MM.1S (cell line): ENCODE data around the gene TP53TG5.

ENCODE experiments used
- DNase-seq: peaks from one replicate; pipeline ENCODE4 v3.0.0-alpha.2; 2015
- H2AFZ ChIP-seq: fragments of 300-600 bp; sonication (generic); 2 replicates; pipeline ENCODE4 v1.6.0; 2016; ENCODE audit warnings: antibody characterized with exemption, low read length
- H3F3A ChIP-seq: fragments of 300-600 bp; sonication (generic); 2 replicates; pipeline ENCODE4 v1.6.1; 2016; ENCODE audit warnings: mild to moderate bottlenecking, antibody characterized with exemption, low read length, moderate library complexity, mixed read lengths; ENCODE audit not compliant: insufficient read depth
- H3K27ac ChIP-seq: fragments of 300-600 bp; sonication (generic); 2 replicates; pipeline ENCODE4 v1.5.1; 2016; ENCODE audit warnings: mild to moderate bottlenecking, low read length
- H3K27me3 ChIP-seq: fragments of 300-600 bp; sonication (generic); replicated peaks from 2 replicates; pipeline ENCODE4 v1.6.0; 2016; ENCODE audit warnings: low read length; ENCODE audit not compliant: insufficient read depth
- H3K36me3 ChIP-seq: fragments of 300-600 bp; sonication (generic); replicated peaks from 2 replicates; pipeline ENCODE4 v1.6.1; 2016; ENCODE audit warnings: mild to moderate bottlenecking, low read length, mixed read lengths; ENCODE audit not compliant: insufficient read depth
- H3K4me1 ChIP-seq: fragments of 300-600 bp; sonication (generic); 2 replicates; pipeline ENCODE4 v1.6.1; 2016; ENCODE audit warnings: low read length, mixed read lengths
- H3K4me2 ChIP-seq: fragments of 300-600 bp; sonication (generic); 2 replicates; pipeline ENCODE4 v1.6.0; 2016; ENCODE audit warnings: low read depth, low read length
- H3K4me3 ChIP-seq: fragments of 300-600 bp; sonication (generic); 2 replicates; pipeline ENCODE4 v1.5.1; 2016; ENCODE audit warnings: low read length, mixed read lengths
- H3K79me2 ChIP-seq: fragments of 300-600 bp; sonication (generic); 2 replicates; pipeline ENCODE4 v1.6.1; 2016; ENCODE audit warnings: mixed run types, low read length, mixed read lengths
- H3K9ac ChIP-seq: fragments of 300-600 bp; sonication (generic); 2 replicates; pipeline ENCODE4 v1.6.1; 2016; ENCODE audit warnings: low read length, mixed read lengths
- H3K9me2 ChIP-seq: fragments of 300-600 bp; sonication (generic); replicated peaks from 2 replicates; pipeline ENCODE4 v1.6.1; 2016; ENCODE audit warnings: mild to moderate bottlenecking, low read length, mixed read lengths; ENCODE audit not compliant: insufficient read depth
- H3K9me3 ChIP-seq: fragments of 300-600 bp; sonication (generic); replicated peaks from 2 replicates; pipeline ENCODE4 v1.6.1; 2016; ENCODE audit warnings: mild to moderate bottlenecking, low read length, mixed read lengths; ENCODE audit not compliant: insufficient read depth
- H4K20me1 ChIP-seq: fragments of 300-600 bp; sonication (generic); 2 replicates; pipeline ENCODE4 v1.6.1; 2016; ENCODE audit warnings: mild to moderate bottlenecking, low read length, moderate library complexity, mixed read lengths; ENCODE audit not compliant: insufficient read depth
- EZH2 ChIP-seq: fragments of 300-600 bp; sonication (generic); optimal IDR thresholded peaks from 2 replicates; pipeline ENCODE3; 2017; ENCODE audit warnings: low read depth, mild to moderate bottlenecking, antibody characterized with exemption, low read length, mixed read lengths
- EZH2phosphoT487 ChIP-seq: fragments of 300-600 bp; sonication (generic); IDR thresholded peaks from 2 replicates; pipeline ENCODE4 v1.6.1; 2018; ENCODE audit warnings: antibody characterized with exemption, low read length
- TF ChIP-seq, protein P1 (sequence below): fragments of 300-600 bp; sonication (generic); IDR thresholded peaks from 2 replicates; pipeline ENCODE4 v1.5.1; 2016; ENCODE audit warnings: antibody characterized with exemption, low read length, mixed read lengths

TP53TG5 gene

DNA sequence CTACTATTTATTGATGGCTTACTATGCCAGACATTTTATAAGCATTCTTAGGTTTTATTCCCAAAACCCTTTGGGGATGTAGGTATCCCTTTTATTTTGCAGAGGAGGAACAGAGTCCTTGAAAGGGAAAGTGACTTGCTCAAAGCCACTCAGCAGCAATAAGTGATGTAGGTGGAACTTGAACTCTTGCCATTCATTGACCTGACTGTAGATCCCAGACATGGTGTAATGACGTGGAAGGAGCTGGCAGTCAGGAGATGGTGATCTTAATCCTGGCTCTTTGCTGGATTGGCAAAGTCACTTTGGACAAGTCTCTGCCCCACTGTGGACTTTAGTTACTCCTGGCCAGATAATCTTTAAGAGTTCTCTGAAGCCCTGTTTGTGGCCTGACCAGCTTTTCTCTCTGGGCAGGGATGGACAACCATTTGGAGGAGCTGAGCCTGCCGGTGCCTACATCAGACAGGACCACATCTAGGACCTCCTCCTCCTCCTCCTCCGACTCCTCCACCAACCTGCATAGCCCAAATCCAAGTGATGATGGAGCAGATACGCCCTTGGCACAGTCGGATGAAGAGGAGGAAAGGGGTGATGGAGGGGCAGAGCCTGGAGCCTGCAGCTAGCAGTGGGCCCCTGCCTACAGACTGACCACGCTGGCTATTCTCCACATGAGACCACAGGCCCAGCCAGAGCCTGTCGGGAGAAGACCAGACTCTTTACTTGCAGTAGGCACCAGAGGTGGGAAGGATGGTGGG lies 31.6 kb upstream of the TP53TG5 start:
- Histone ChIP-seq H3K4me1 (no peaks in the 10 kb centered on the region), H3F3A (no peaks in the 10 kb centered on the region), H3K9me3 (no peaks in the 10 kb centered on the region), H2AFZ (no peak overlapping the region), H3K9me2 (no peaks in the 10 kb centered on the region), H3K4me2 (no peak overlapping the region), H3K79me2 (no peaks in the 10 kb centered on the region), H4K20me1 (no peaks in the 10 kb centered on the region), H3K4me3 (no peak overlapping the region), H3K27me3 (peaks cover 9% of the 10 kb centered on the region), H3K27ac (no peak overlapping the region), H3K36me3 (no peaks in the 10 kb centered on the region), H3K9ac (no peak overlapping the region)
- DNase-seq, result no peak
- TF ChIP-seq EZH2phosphoT487 (no peak), EZH2 (no peak)
- TF ChIP-seq, protein P1, sequence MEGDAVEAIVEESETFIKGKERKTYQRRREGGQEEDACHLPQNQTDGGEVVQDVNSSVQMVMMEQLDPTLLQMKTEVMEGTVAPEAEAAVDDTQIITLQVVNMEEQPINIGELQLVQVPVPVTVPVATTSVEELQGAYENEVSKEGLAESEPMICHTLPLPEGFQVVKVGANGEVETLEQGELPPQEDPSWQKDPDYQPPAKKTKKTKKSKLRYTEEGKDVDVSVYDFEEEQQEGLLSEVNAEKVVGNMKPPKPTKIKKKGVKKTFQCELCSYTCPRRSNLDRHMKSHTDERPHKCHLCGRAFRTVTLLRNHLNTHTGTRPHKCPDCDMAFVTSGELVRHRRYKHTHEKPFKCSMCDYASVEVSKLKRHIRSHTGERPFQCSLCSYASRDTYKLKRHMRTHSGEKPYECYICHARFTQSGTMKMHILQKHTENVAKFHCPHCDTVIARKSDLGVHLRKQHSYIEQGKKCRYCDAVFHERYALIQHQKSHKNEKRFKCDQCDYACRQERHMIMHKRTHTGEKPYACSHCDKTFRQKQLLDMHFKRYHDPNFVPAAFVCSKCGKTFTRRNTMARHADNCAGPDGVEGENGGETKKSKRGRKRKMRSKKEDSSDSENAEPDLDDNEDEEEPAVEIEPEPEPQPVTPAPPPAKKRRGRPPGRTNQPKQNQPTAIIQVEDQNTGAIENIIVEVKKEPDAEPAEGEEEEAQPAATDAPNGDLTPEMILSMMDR, result no peak

DNA sequence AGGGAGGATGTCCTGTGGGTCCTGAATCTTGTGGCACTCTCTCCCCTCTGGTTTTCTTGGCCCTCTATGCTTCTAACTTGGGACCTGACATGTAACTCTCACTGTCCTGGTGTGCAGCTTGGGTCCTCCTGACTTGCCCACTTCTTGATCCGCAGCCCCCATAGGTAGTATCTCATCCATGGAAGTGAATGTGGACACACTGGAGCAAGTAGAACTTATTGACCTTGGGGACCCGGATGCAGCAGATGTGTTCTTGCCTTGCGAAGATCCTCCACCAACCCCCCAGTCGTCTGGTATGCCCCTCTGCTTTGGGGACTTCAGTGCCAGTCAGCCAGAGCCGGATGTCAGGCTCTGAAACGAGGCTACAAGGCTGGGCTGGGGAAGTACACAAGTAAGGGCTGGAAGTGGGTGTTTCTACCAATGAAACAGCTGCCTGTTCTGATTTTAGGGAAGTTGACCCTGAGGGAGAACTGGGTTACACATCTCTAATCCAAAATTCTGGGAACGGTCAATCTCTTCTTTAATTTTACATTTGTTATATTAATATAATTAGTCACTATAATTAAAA lies 30.6 kb upstream of the TP53TG5 start:
- no peak overlapping the region for H3K4me2 ChIP-seq

DNA sequence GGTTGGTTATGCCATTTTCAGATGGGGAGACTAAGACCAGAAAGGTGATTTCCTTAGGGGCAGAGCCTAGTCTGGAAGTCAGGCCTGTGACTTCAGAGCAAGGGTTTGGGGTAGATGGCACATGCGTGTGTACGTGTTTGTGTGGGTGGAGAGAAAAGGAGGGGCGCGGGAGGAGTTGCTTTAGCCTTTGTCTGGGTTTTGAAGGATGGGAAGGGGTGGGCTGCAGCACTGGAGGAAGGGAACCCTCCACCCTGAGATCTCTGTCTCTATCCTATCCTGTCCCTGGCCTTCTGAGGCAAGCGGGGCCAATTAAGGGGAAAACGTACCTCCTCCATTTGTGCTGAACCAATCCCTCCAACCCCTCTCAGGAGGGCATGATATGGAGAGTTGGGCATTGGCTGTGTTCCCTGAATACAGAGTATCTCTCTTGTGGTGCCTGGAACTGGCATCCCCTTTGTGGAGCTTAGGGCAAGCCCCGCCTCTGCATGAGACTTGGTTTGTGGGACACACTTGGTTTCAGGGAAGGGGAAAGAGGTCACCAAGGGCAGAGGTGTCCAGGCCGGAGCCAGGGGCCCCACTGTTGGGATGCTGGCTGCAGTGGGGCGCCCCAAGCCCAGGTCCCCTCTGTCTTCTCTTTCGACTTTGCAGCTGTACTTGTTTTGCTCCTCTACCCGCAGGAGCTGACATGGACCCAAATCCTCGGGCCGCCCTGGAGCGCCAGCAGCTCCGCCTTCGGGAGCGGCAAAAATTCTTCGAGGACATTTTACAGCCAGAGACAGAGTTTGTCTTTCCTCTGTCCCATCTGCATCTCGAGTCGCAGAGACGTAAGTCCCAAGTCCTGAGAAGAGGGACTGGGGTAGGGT lies 29.9 kb upstream of the TP53TG5 start, which contains the start of gene DBNDD2:
Gene DBNDD2 (plus strand): TSS at position 507 of the 863 bp plus-strand sequence. CDS start 179 bp downstream, at position 686.
- Histone ChIP-seq H3K27ac (no peak within 1 kb of the TSS), H3K9me3 (no peaks in the 10 kb centered on the region), H3K36me3 (no peaks in the 10 kb centered on the region), H3F3A (no peaks in the 10 kb centered on the region), H3K27me3 (peaks cover 9% of the 10 kb centered on the region), H3K4me1 (no peaks in the 10 kb centered on the region), H2AFZ (no peak within 1 kb of the TSS), H3K9ac (no peak within 1 kb of the TSS), H3K4me2 (no peak within 1 kb of the TSS), H3K9me2 (no peaks in the 10 kb centered on the region), H3K4me3 (no peak within 1 kb of the TSS), H4K20me1 (no peaks in the 10 kb centered on the region), H3K79me2 (no peaks in the 10 kb centered on the region)
- no peak for DNase-seq
- TF ChIP-seq EZH2phosphoT487, result no peak
- TF ChIP-seq, protein P1, result no peak
- no peak for TF ChIP-seq EZH2

More for the DNA sequence above, 30.6 kb upstream of the TP53TG5 start:
- peaks cover 9% of the 10 kb centered on the region for H3K27me3 ChIP-seq
- H3K79me2 ChIP-seq, result no peaks in the 10 kb centered on the region
- TF ChIP-seq, protein P1, result no peak
- no peak for TF ChIP-seq EZH2phosphoT487
- H3F3A ChIP-seq, result no peaks in the 10 kb centered on the region
- no peaks in the 10 kb centered on the region for H3K36me3 ChIP-seq
- no peak overlapping the region for H3K27ac ChIP-seq
- no peak overlapping the region for H3K4me3 ChIP-seq
- no peak for DNase-seq
- H2AFZ ChIP-seq, result no peak overlapping the region
- H3K9me2 ChIP-seq, result no peaks in the 10 kb centered on the region
- no peaks in the 10 kb centered on the region for H3K9me3 ChIP-seq
- no peaks in the 10 kb centered on the region for H3K4me1 ChIP-seq
- H3K9ac ChIP-seq, result no peak overlapping the region
- H4K20me1 ChIP-seq, result no peaks in the 10 kb centered on the region
